ENCODE results near the gene EXOC3. TPM values are rescaled to one million over a fixed set of nuclear protein-coding genes. Genes with fewer than 3 reads are reported as not detected.
A peak's percentile ranks its signal among the peaks of the same experiment; 100 is the strongest.

Gene EXOC3
- total and polyA plus RNA-seq, 2 of the 8 experiments (the other 6 are each of a cell fraction or from before 2014, with no cell fraction given), result 14.4 to 30.0 TPM

DNA sequence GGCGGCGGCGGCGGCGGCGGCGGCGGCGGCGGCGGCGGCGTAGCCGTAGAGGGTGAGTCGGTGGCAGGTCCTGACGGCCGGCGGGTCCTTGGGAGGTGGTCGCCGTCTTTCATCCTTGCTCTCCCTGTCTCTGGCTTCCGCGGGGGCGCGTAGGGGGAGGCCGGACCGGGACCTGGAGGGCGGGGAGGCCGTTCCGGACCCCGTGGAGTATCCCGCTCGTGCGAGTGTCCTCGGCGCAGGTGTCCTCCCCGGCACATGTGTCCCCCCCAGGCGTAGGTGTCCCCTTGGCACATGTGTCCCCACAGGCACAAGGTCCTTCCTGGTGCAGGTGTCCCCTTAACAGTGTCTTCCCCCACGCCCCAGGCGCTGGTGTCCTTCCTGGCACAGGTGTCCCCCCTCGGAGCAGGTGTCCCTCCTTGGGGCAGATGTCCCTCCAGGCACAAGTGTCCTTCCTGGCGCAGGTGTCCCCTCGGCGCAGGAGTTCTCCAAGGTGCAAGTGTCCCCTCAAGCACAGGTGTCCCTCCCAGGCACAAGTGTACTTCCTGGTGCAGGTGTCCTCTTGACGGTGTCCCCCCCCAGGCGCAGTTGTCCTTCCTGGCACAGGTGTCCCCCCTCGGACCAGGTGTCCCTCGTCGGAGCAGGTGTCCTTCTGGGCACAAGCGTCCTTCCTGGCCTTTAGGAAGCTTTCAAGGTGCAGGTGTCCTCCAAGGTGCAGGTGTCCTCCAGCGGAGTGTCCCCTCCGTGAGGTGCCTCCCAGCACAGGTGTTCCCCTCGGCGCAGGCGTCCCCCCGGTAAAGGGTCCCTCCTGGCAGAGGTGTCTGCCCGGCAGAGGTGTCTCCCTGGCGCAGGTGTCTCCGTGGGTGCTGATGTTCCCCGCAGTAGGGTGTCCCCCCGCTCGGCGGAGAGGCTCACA lies 519 bp downstream of the EXOC3 start:
- no peak overlapping the region for H2BK15ac ChIP-seq (ENCODE audit: low read length)
- no peak overlapping the region for H2AK5ac ChIP-seq (ENCODE audit: low read depth, low read length)
- H4K91ac ChIP-seq (replicated peaks; ENCODE audit: insufficient read length, low read length), result no peak overlapping the region
- peak overlapping the region; percentile 92 for H4K8ac ChIP-seq (ENCODE audit: extremely low read depth, insufficient read depth, low read length)
- no peak overlapping the region for H2BK20ac ChIP-seq (ENCODE audit: low read length)
- H3K9ac ChIP-seq (replicated peaks in 1 of 4; ENCODE audit: extremely low read depth in 1 of 4, low read depth in 3 of 4, low read length in 3 of 4), result peak overlapping the region; percentile 1 to 76 (median 48); a peak in 5 of 7 replicates
- 47% methylated on average over 25 of the region's 62 CpGs; no CpG with 5 or more reads in 1 of the 2 experiments for WGBS, 2 experiments (ENCODE audit: extremely low coverage in 1 of 2, insufficient coverage in 1 of 2, insufficient read length in 1 of 2, insufficient replicate concordance in 2 of 2, low coverage in 1 of 2, low lambda C conversion rate in 2 of 2, missing lambda C conversion rate in 1 of 2)
- ChIA-PET CTCF (ENCODE audit: partially characterized antibody) (interaction anchor here (0.8 to 2.6 kb wide), 4 partner anchors 9 to 30 kb away, joined by 3 to 10 read pairs (median 6); no protein-coding TSS in a partner anchor), POLR2A (ENCODE audit: partially characterized antibody) (no interaction called here)
- no peak overlapping the region for H2BK12ac ChIP-seq (ENCODE audit: low read depth, low read length)
- TF ChIP-seq POLR2AphosphoS5 (IDR thresholded peaks at IDR 0.05; ENCODE audit: low read depth, low read length), result no peak
- TF ChIP-seq PHF8 (conservative IDR thresholded peaks at IDR 0.05; ENCODE audit: low read depth, low read length), result peak; percentile 74; the same call in 1 of the 2 replicates
- TF ChIP-seq RBBP5 (IDR thresholded peaks at IDR 0.05; ENCODE audit: borderline replicate concordance, low read depth, low read length), result 0 out of 2 replicates have a peak, but pooled peaks have one; percentile 17
- peak; percentile 20 for TF ChIP-seq KDM4A (IDR thresholded peaks at IDR 0.05; ENCODE audit: low read depth, low read length, severe bottlenecking)
- TF ChIP-seq SIX5 (IDR thresholded peaks at IDR 0.05; ENCODE audit: low read depth, low read length), result no peak
- FAIRE-seq (no peak), DNase-seq (ENCODE audit: low read depth in 1 of 2, low spot score in 2 of 2) (no peak)
- H3K18ac ChIP-seq (ENCODE audit: extremely low read depth, low read length), result no peak overlapping the region
- peaks cover 8 to 16% (median 11%) of the 10 kb centered on the region in 4 experiments for H3K36me3 ChIP-seq (ENCODE audit: control insufficient read depth in 2 of 4, insufficient read depth in 4 of 4, low read length in 3 of 4)
- H3K27me3 ChIP-seq (replicated peaks in 1 of 4; ENCODE audit: control insufficient read depth in 3 of 4, extremely low read depth in 1 of 4, insufficient read depth in 3 of 4, low read length in 3 of 4), result peaks cover 0 to 4% (median 0%) of the 10 kb centered on the region in 4 experiments; a peak in 2 of 7 replicates
- no peak overlapping the region for H3K4ac ChIP-seq (replicated peaks; ENCODE audit: insufficient read length, low read depth, low read length)
- no peak overlapping the region for H2BK120ac ChIP-seq (replicated peaks; ENCODE audit: low read depth, low read length)
- no peak overlapping the region for H3K56ac ChIP-seq (replicated peaks; ENCODE audit: insufficient read length, low read depth, low read length)
- peak overlapping the region; percentile 90 to 95 (median 92) for H3K4me3 ChIP-seq (ENCODE audit: extremely low read depth in 1 of 4, insufficient read depth in 2 of 4, low read depth in 3 of 4, low read length in 4 of 4)
- peak overlapping the region; percentile 77 to 100 for H3K4me2 ChIP-seq (ENCODE audit: insufficient read depth in 1 of 2, low read depth in 2 of 2, low read length in 2 of 2)
- H3K23me2 ChIP-seq (ENCODE audit: low read depth, low read length), result peaks cover 13% of the 10 kb centered on the region; the same call in 1 of the 2 replicates
- H3K79me1 ChIP-seq (ENCODE audit: low read depth, low read length), result peaks cover 9% of the 10 kb centered on the region; the same call in 1 of the 2 replicates
- no peak overlapping the region for H2AFZ ChIP-seq (ENCODE audit: low read length)
- H2BK5ac ChIP-seq (ENCODE audit: low read depth, low read length), result no peak overlapping the region
- H3K4me1 ChIP-seq (replicated peaks in 1 of 4; ENCODE audit: control insufficient read depth in 3 of 4, insufficient read depth in 4 of 4, low read length in 3 of 4), result peaks cover 0 to 12% (median 8%) of the 10 kb centered on the region in 4 experiments; a peak in 5 of 7 replicates
- H3K23ac ChIP-seq (ENCODE audit: insufficient read length), result no peak overlapping the region
- H3K14ac ChIP-seq (ENCODE audit: insufficient read length), result peak overlapping the region; percentile 79
- no peaks in the 10 kb centered on the region for H3K9me3 ChIP-seq (ENCODE audit: insufficient read depth in 2 of 2, low read depth in 1 of 2, low read length in 1 of 2)
- peaks cover 0 to 8% of the 10 kb centered on the region in 2 experiments; a peak in 1 of 4 replicates for H3K79me2 ChIP-seq (ENCODE audit: control insufficient read depth in 1 of 2, insufficient read depth in 2 of 2, low read length in 2 of 2)
- peaks cover 2 to 13% of the 10 kb centered on the region in 2 experiments for H4K20me1 ChIP-seq (replicated peaks in 1 of 2; ENCODE audit: control insufficient read depth in 1 of 2, insufficient read depth in 2 of 2, low read length in 2 of 2)
- H4K5ac ChIP-seq (ENCODE audit: insufficient read length, low read depth, low read length), result peak overlapping the region; percentile 36
- H3K27ac ChIP-seq (ENCODE audit: low read depth, low read length), result no peak overlapping the region; the same call in 1 of the 2 replicates
